Calu3 (cell line): ENCODE measurements around the gene RGMA. TPM values are rescaled to one million over a fixed set of nuclear protein-coding genes. Genes with fewer than 3 reads are reported as not detected.

Experiments used
- BruUV-seq: library from RNA; stranded (reverse); fragments of 400-500 nt; replicated peaks from 2 replicates; lab custom pipeline; 2021; lab: Mats Ljungman, UMichigan
- CTCF ChIA-PET: fragments of 300-600 bp; sonication (Branson Sonifier 250); formaldehyde crosslinking; loops from one replicate; lab custom pipeline; 2022; ENCODE audit warnings: antibody characterized with exemption; lab: Charles Lee
- DNase-seq: peaks from one replicate; pipeline ENCODE4 v3.0.0; 2022
- H3K27ac Mint-ChIP-seq: one replicate; pipeline ENCODE4 v1.8.0; 2022; ENCODE audit warnings: mixed read lengths; ENCODE audit not compliant: unreplicated experiment
- H3K27me3 Mint-ChIP-seq: one replicate; pipeline ENCODE4 v1.8.0; 2022; ENCODE audit warnings: mixed read lengths; ENCODE audit not compliant: unreplicated experiment
- H3K36me3 Mint-ChIP-seq: one replicate; pipeline ENCODE4 v1.8.0; 2022; ENCODE audit warnings: mild to moderate bottlenecking, moderate library complexity, mixed read lengths; ENCODE audit not compliant: insufficient read depth, unreplicated experiment
- H3K4me1 Mint-ChIP-seq: one replicate; pipeline ENCODE4 v1.8.0; 2022; ENCODE audit warnings: mild to moderate bottlenecking, low read depth, mixed read lengths; ENCODE audit not compliant: unreplicated experiment
- H3K4me3 Mint-ChIP-seq: one replicate; pipeline ENCODE4 v1.8.0; 2022; ENCODE audit warnings: mild to moderate bottlenecking, low read depth, moderate library complexity, mixed read lengths; ENCODE audit not compliant: unreplicated experiment
- H3K9me3 Mint-ChIP-seq: one replicate; pipeline ENCODE4 v1.8.0; 2022; ENCODE audit warnings: low read depth, mixed read lengths; ENCODE audit not compliant: unreplicated experiment
- intact Hi-C: fragments of 100-400 bp; cut with micrococcal nuclease; formaldehyde crosslinking; loops from one replicate; pipeline ENCODE4 v1.10.0; 2022; ENCODE audit not compliant: unreplicated experiment
- total RNA-seq: library from RNA; stranded (reverse); gene quantifications from 2 replicates; pipeline ENCODE4 v1.2.3, GENCODE V29; 2022
- TF ChIP-seq, protein P1 (sequence below): fragments of 200-600 bp; IDR thresholded peaks from one replicate; pipeline ENCODE4 v1.8.0; 2022; ENCODE audit warnings: antibody characterized with exemption; ENCODE audit not compliant: unreplicated experiment

The RGMA gene
- total RNA-seq, 1 experiment from 2014 or later = 0.78 TPM

GRCh38 chr15:93071469-93071936 lies 17.5 kb downstream of the RGMA start:
- H3K27ac Mint-ChIP-seq = no peak overlapping the region
- peaks cover 21% of the 10 kb centered on the region for H3K4me1 Mint-ChIP-seq
- TF ChIP-seq, protein P1, sequence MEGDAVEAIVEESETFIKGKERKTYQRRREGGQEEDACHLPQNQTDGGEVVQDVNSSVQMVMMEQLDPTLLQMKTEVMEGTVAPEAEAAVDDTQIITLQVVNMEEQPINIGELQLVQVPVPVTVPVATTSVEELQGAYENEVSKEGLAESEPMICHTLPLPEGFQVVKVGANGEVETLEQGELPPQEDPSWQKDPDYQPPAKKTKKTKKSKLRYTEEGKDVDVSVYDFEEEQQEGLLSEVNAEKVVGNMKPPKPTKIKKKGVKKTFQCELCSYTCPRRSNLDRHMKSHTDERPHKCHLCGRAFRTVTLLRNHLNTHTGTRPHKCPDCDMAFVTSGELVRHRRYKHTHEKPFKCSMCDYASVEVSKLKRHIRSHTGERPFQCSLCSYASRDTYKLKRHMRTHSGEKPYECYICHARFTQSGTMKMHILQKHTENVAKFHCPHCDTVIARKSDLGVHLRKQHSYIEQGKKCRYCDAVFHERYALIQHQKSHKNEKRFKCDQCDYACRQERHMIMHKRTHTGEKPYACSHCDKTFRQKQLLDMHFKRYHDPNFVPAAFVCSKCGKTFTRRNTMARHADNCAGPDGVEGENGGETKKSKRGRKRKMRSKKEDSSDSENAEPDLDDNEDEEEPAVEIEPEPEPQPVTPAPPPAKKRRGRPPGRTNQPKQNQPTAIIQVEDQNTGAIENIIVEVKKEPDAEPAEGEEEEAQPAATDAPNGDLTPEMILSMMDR = no peak
- peaks cover 97% of the 10 kb centered on the region for H3K27me3 Mint-ChIP-seq
- no peak for DNase-seq
- peak overlapping the region; percentile 72 for H3K4me3 Mint-ChIP-seq
- peaks cover 16% of the 10 kb centered on the region for H3K36me3 Mint-ChIP-seq
- H3K9me3 Mint-ChIP-seq = no peaks in the 10 kb centered on the region
- CTCF ChIA-PET = interaction anchor here (1.2 kb wide), 1 partner anchor 274 kb away, joined by 3 read pairs; no protein-coding TSS in a partner anchor
- intact Hi-C loops = no loop called here
- BruUV-seq = no TSS peak

DNA sequence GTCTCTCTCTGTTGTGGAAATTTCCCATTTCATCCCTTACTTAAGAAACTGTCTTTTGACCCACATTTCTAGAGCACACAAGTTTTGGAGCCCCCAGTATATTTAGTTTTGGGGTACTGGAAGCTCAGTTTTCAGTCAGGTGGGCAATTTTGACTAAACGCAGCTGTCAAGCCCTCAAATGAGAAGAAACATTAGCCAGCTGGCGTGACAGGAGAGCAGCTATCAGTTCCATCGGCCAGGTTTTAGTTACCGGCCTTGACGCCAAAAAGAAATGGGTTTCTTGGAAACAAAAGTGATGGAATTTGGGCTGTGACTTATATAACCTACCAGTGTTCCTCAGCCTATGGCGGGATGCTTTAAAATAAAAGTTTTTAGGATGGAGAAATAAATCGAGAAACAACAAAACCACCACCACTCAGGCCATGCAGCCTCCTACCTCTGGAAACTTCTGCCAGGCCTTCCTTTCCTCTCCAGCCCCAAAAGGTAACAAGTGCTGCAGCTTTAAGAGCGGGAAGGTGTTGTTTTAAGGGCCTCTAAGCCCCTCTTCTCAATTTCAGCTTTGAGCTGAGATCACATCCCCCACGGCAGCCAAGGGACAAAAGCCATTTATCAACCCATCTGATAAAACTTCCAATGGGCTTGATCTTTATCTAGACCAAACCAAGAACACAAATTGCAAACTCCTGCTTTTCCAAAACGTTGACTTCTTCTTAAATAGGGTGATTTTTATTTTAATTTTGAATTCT lies 18.3 kb downstream of the RGMA start:
- peaks cover 21% of the 10 kb centered on the region for H3K4me1 Mint-ChIP-seq
- peaks cover 16% of the 10 kb centered on the region for H3K36me3 Mint-ChIP-seq
- BruUV-seq = no TSS peak
- no peak for DNase-seq
- intact Hi-C loops = no loop called here
- no peak overlapping the region for H3K27ac Mint-ChIP-seq
- peaks cover 89% of the 10 kb centered on the region for H3K27me3 Mint-ChIP-seq
- H3K4me3 Mint-ChIP-seq = no peak overlapping the region
- no peaks in the 10 kb centered on the region for H3K9me3 Mint-ChIP-seq
- TF ChIP-seq, protein P1 = no peak
- CTCF ChIA-PET = interaction anchor here (0.6 kb wide), 1 partner anchor 21 kb away, joined by 3 read pairs; no protein-coding TSS in a partner anchor

- Mint-ChIP-seq H3K4me3 (no peak overlapping the region), H3K27ac (no peak overlapping the region), H3K4me1 (peaks cover 21% of the 10 kb centered on the region), H3K9me3 (no peaks in the 10 kb centered on the region), H3K36me3 (peaks cover 16% of the 10 kb centered on the region), H3K27me3 (peaks cover 84% of the 10 kb centered on the region)
- CTCF ChIA-PET = no interaction called here
- no peak for DNase-seq
- TF ChIP-seq, protein P1 = no peak
- intact Hi-C loops = no loop called here
- BruUV-seq = no TSS peak
These were observed 18.9 kb downstream of the RGMA start for GRCh38 chr15:93070132-93070531.

- TF ChIP-seq, protein P1 = no peak
- intact Hi-C loops = no loop called here
- no peak overlapping the region for H3K27ac Mint-ChIP-seq
- H3K27me3 Mint-ChIP-seq = peaks cover 77% of the 10 kb centered on the region
- H3K36me3 Mint-ChIP-seq = peaks cover 14% of the 10 kb centered on the region
- no peak overlapping the region for H3K4me3 Mint-ChIP-seq
- DNase-seq = no peak
- peaks cover 18% of the 10 kb centered on the region for H3K4me1 Mint-ChIP-seq
- no peaks in the 10 kb centered on the region for H3K9me3 Mint-ChIP-seq
- no TSS peak for BruUV-seq
- CTCF ChIA-PET = no interaction called here
These were observed 20.3 kb downstream of the RGMA start for GRCh38 chr15:93068581-93069199.
